KG1 (cell line): ENCODE data around the gene STX5.
"Not testable (repeated sequence)": the region's sequence is repeated elsewhere in the genome, so short reads cannot be mapped to it uniquely, and the experiment has no call there.

Experiments
- DNase-seq: peaks from one replicate; lab custom pipeline; 2025; lab: John Stamatoyannopoulos, UW

The STX5 gene

DNA sequence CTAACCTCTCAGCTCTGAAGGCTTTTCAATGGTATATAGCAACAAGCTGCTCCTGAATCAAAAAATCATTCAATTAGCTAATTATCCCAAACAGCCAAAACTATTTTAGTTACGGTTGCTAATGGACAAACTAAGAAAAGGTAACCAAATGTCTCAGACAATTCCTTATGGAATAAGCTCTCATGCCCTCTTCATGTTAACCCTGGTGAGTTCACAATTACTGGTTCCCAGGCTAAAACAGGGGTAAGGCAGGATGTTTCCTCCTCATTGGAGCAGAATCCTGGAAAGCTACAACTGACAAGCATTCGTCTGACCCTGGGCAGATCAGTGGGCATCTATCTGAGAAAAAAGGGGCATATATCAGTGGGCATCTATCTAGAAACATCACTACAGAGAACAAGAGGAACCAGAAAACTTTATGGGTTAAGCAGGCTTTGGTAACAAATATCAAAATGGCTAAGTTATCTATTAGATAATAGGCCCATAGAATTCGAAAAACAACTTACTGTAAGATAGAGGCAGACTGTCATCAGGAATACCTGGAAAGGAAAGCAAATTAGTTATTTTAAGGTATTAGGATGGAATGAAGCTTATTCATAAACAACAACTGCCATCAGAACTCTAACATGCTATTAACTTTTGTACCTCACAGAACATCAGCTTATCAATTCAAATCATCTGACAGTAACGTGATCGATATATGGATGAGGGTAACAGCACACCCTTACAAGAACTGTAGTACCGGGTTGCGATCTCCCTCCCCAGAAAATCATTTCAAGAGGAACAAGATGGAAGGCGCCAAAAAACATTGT is 22.4 kb upstream of the STX5 start:
- DNase-seq, result no peak

GRCh38 chr11:62853279-62853965 is 21.6 kb upstream of the STX5 start:
- no peak for DNase-seq

GRCh38 chr11:62852523-62853188 is 20.8 kb upstream of the STX5 start:
- no peak for DNase-seq

GRCh38 chr11:62851807-62852522 is 20.1 kb upstream of the STX5 start:
- no peak for DNase-seq

DNA sequence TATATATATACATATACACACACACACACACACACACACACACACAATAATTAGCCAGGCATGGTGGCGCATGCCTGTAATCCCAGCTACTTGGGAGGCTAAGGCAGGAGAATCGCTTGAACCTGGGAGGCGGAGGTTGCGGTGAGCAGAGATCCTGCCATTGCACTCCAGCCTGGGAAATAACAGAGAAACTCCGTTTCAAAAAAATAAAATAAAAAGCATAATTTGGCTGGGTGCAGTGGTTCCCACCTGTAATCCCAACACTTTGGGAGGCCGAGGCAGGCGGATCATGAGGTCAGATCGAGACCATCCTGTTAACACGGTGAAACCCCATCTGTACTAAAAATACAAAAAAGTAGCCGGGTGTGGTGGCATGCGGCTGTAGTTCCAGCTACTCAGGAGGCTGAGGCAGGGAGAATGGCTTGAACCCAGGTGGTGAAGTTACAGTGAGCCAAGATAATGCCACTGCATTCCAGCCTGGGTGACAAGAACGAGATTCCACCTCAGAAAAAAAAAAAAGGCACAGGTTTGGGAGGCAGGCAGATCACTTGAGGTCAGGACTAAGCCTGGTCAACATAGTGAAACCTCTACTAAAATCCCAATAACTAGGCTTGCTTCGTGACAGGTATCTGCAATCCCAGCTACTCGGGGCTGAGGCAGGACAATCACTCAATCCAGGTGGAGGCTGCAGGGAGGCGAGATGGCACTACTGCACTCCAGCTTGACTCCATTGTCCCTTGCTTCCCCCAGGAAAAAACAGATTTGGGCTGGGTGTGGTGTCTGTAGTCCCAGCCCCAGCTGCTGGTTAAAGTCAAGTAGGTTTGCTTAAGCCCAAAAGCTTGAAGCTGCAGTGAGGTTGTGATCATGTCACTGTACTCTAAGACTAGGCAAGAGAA is 19.3 kb upstream of the STX5 start:
- no peak for DNase-seq

GRCh38 chr11:62847767-62848314 is 16.0 kb upstream of the STX5 start:
- no peak for DNase-seq

DNA sequence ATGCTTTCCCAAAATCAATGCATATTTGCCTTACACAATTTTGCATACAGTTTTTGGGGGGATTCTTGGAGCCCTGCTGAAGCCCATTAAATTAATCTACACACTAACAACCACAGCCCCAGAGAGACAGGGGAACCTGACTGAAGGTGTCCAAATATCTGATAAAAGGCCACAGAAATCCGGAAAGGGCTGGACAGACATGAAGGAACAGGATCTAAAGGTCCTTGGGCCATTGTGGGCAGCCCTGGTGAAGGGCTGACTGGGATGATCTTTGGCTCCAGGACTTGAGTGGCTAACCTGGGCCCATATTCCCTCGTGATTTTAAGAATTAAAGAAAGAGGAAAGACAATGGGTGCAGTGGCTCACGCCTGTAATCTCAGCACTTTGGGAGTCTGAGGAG is 14.3 kb upstream of the STX5 start:
- no peak for DNase-seq

DNA sequence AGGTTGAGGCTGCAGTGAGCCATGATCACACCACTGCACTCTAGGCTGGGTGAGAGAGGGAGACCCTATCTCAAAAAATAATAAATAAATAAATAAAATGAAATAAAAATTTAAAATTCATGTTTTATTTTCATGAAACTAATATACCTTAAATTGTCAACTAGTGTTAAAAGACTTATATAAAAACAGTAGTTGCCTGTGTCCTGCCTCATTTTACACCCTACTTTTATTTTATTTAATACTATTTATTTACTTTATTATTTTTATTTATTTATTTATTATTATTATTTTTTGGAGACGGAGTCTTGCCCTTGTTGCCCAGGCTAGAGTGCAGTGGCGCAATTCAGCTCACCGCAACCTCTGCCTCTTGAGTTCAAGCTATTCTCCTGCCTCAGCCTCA is 12.3 kb upstream of the STX5 start:
- DNase-seq, result no peak

GRCh38 chr11:62843466-62843865 is 11.6 kb upstream of the STX5 start:
- no peak for DNase-seq

GRCh38 chr11:62842891-62843290 is 11.0 kb upstream of the STX5 start:
- DNase-seq, result not testable (repeated sequence)

- no peak for DNase-seq
Observed at GRCh38 chr11:62842171-62842741, 10.4 kb upstream of the STX5 start.

DNA sequence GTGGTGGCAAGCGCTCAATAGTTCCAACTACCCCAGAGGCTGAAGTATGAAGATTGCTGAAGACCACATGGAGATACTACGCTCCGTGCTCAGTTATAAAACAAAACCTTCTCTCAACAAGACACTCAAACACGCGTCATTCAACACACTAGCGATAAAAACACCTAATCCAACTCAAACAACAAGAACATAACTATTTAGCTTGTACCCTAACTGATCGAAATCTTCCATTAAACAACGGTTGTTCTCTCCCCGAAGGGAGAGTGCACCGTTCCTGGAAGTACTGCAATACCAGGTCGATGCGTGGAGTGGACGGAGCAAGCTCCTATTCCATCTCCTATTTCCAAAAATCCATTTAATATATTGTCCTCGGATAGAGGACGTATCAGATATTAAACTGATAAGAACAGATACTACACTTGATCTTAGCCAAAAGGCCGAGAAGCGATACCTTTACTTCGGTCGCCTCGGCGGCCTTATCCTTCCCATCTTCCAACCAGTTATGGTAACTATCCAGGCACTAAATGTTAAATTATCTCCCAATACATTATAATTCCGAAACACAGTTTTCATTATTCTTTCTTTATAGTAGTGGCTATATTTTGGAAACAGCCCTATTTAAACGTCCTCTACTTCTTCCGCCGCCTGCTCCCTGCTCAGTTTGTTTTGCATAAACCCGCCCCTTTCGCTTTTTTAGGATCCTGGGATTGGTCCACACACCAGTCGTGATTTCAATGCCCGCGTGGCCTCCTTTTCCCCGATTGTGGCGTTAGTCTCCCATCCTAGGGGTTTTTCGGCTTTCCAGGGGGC is 9.7 kb upstream of the STX5 start:
- peak; percentile 97 for DNase-seq

DNA sequence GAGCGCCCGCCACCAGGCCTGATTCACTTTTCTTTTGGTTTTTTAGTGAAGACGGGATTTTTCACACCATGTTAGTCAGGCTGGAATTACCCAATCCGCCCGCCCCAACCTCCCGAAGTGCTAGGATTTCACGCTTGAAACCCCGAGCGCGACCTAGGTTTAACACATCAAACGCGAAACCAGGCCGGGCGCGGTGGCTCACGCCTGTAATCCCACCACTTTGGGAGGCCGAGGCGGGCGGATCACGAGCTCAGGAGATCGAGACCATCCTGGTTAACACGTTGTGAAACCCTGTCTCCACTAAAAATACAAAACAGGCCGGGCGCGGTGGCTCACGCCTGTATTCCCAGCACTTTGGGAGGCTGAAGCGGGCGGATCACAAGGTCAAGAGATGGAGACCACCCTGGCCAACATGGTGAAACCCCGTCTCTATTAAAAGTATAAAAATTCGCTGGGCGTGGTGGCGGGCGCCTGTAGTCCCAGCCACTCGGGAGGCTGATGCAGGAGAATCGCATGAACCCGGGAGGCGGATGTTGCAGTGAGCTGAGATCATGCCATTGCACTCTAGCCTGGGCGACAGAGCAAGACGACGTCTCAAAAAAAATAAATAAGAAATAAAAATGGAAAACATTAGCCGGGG is 9.0 kb upstream of the STX5 start:
- DNase-seq, result not testable (repeated sequence)

DNA sequence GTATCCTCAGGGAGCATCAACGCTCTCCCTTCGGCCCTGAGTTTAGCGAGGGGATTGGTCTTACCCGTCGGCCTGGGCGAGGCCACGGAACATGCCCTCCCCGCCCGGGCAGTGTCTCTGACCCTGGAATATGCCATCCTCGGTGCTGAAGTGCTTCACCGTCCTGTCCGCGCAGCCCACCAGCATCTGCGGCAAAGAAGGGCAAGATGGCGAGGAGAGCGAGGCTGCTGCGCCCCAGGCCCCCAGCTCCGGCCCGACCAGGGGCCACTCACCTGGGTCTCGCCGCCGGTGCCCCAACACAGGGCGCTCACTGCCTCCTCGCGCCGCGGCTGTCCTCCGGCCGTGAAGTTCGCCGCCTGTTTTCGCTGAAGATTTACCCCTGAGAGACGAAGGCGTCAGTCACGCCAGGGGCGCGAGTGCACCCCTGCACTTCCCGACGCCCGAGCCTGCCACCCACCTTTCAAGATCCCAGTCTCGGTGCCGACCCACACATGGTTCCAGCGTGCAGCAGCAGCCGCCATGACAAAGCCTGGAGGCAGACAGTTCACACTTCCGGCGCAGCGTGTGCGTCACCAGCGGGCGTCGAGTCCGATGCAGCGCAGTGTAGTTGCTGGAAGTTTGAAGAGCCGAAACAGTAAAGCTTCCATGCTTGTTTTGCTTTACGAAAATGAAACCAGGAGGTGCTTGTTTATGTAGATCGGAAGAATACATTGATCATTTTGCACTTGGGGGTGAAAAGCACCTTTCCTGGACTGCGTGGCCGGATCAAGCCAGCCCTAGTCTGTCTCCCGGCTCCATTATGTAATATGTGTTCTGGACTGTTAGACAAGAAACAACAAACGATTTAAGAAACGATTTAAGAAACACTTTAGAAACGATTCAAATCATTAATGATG is 7.4 kb upstream of the STX5 start, which contains the start of gene WDR74:
Gene WDR74, minus strand, starts transcription at position 541 of the 896 bp plus-strand sequence. Its CDS starts 20 bp downstream, at position 521.
- peak; percentile 99 for DNase-seq

- DNase-seq, result no peak
Observed at GRCh38 chr11:62835336-62835735, 3.5 kb upstream of the STX5 start.

DNA sequence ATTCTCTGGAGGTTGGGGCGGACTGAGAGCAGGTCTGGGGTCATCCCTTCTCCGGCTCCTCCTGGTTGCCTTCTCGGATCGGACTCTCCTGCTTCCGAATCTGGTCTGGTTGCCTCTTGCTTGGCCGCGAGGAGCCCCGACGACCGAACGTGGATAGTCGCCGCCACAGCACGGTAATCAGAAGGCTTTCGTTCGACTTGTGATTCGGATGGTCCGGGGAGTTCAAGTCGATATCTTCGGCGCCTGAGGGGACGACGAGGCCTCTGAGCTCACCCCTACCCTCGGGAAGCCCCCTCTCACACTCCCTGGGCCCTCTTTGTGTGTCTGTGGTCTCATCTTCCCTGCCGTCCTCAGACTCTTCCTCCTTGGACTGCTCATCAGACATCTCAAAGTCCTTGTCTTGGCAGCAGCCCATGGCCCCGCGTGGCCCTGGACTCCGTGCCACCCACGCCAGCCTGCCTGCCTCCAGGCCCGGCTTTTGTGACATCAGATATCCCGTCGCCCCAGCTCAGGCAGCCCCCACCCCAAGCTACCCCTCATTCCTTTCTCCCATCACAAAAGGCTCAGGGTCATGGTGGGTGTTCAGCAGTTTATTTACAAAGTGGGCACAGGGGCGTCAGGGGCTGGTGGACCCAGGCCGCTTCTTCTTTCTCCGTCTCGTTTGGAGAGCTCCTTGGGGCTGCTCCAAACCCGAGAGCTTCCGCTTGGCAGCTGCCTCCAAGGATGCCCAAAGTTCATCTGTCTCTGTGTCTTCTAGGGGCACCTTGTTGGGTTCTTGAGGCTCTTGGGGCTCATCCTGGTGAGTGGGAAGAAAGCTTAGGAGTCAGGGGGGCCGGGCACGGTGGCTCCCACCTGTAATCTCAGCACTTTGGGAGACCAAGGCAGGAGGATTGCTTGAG is 734 bp upstream of the STX5 start, which contains the start of gene TEX54:
Gene TEX54, minus strand, starts transcription at position 506 of the 899 bp plus-strand sequence.
- no peak for DNase-seq
